Fibroblast of mammary gland (primary cell): ENCODE data around the gene DHX29.

Experiments used
- DNase-seq: peaks from one replicate; pipeline ENCODE4 v3.0.0-alpha.2; 2010; ENCODE audit warnings: low read depth
- H3K4me3 ChIP-seq: 2 replicates; pipeline ENCODE4 v1.5.1; 2011; ENCODE audit warnings: low read depth, mild to moderate bottlenecking, low read length, moderate library complexity; ENCODE audit not compliant: control insufficient read depth
- TF ChIP-seq, protein P1 (sequence below): conservative IDR thresholded peaks from 2 replicates; pipeline ENCODE4 v1.5.1; 2011; ENCODE audit warnings: low read depth, low read length, inconsistent platforms; ENCODE audit not compliant: control insufficient read depth, insufficient read depth

The DHX29 gene

DNA sequence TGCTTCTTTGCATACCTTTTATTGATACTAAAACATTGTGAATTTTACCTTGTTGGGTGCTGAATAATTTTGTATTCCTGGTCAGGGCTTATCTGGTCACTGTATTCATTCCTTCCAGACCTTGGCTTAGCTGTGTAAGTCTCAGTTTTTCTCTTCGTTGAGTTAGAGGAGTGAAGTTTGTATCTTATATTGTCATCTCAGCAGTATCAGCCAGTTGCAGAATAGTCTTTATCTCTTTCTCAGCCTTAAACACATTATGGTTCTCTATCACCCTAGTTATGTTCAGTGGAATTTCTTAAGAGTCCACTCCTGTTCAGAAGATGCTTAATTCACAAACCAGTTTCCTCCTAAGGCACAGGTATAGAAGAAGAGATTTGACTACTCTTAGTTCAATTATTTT is 25.5 kb upstream of the DHX29 start:
- DNase-seq, result no peak
- H3K4me3 ChIP-seq, result no peak overlapping the region
- TF ChIP-seq, protein P1, sequence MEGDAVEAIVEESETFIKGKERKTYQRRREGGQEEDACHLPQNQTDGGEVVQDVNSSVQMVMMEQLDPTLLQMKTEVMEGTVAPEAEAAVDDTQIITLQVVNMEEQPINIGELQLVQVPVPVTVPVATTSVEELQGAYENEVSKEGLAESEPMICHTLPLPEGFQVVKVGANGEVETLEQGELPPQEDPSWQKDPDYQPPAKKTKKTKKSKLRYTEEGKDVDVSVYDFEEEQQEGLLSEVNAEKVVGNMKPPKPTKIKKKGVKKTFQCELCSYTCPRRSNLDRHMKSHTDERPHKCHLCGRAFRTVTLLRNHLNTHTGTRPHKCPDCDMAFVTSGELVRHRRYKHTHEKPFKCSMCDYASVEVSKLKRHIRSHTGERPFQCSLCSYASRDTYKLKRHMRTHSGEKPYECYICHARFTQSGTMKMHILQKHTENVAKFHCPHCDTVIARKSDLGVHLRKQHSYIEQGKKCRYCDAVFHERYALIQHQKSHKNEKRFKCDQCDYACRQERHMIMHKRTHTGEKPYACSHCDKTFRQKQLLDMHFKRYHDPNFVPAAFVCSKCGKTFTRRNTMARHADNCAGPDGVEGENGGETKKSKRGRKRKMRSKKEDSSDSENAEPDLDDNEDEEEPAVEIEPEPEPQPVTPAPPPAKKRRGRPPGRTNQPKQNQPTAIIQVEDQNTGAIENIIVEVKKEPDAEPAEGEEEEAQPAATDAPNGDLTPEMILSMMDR, result no peak

- TF ChIP-seq, protein P1, result no peak
Measured at GRCh38 chr5:55331321-55331720, 23.8 kb upstream of the DHX29 start.

DNA sequence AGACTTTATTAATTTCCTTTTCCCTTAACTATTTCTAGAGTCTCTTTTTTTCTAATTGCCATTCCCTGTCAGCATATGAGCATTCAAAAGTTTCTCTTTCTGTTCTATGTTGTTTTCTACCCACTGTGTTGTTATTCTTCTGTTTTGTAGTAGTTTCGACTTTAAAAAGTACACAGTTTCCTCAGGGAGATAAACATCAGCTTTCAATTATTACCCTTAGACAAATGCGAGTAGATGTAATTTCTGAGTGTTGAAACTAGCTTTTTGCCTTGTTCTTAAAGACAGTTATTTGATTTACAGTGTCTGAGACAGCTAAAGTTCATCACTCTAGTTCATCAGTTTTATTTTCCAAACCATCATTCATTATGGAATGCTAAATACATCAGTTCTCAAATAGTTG is 19.8 kb upstream of the DHX29 start:
- TF ChIP-seq, protein P1, result no peak
- no peak overlapping the region for H3K4me3 ChIP-seq
- no peak for DNase-seq

More at GRCh38 chr5:55331321-55331720, 23.8 kb upstream of the DHX29 start:
- no peak overlapping the region for H3K4me3 ChIP-seq
- no peak for DNase-seq

- H3K4me3 ChIP-seq, result no peak overlapping the region
- DNase-seq, result no peak
- TF ChIP-seq, protein P1, result no peak
Measured at GRCh38 chr5:55325621-55326020, 18.1 kb upstream of the DHX29 start.

DNA sequence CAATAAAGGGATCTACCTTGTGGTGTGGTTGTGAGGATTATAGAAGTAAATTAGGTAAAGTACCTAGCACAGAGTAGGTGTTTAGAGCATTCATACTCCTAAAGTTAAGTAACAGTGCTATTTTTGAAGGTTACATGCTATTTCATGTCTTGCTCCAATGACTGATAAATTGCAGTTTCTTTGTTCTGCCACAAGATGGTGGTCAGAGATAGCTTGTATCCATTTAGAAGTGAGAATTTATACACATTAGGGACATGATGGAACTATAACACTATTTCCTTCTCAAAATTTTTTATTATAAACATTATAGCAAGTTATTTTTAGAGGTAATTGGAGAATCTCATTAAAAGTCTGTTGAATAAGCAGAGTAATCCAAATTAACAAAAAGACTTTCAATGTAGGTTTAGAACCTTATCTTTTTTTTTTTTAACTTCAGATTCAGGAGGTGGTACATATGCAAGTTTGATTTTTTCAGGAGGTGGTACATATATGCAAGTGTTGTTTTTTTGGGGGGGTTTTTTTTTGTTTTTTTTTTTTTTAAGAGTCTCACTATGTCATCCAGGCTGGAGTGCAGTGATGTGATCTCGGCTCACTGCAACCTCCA is 17.4 kb upstream of the DHX29 start:
- H3K4me3 ChIP-seq, result no peak overlapping the region
- DNase-seq, result peak; percentile 63
- TF ChIP-seq, protein P1, result peak; percentile 73

DNA sequence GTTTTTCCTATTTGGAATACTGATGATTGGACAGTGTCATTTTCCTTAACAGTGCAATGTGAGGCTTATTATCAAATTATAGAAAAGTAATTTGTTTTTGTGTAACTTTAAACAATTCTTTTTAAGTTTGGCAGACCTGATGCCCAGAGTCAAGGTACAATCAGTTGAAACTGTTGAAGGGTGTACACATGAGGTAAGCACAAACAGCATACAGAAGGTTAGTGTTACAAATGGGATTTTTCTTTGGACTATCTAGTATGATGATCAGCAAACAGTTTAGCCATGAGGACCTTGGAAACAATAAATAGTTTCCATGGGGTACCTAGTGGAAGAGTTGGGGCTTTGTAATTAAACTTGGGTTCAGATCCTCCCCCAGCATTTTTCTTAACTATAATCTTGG is 16.5 kb upstream of the DHX29 start:
- no peak for DNase-seq
- no peak overlapping the region for H3K4me3 ChIP-seq
- TF ChIP-seq, protein P1, result no peak

- TF ChIP-seq, protein P1, result no peak
- no peak overlapping the region for H3K4me3 ChIP-seq
- DNase-seq, result peak; percentile 46
Measured at GRCh38 chr5:55320571-55320970, 13.1 kb upstream of the DHX29 start.
